IMR-90 (cell line): Measurements from ENCODE around the gene SNRNP25. TPM values are rescaled to one million over a fixed set of nuclear protein-coding genes. Genes with fewer than 3 reads are reported as not detected.

ENCODE experiments used
- ATAC-seq: fragments of 200-7000 bp; cut with Tn5 transposase; 2 replicates; pipeline ENCODE4 v1.9.1; 2020; ENCODE audit warnings: low read depth, mild to moderate bottlenecking, moderate library complexity
- BruUV-seq: library from RNA; stranded (reverse); fragments of 400-500 nt; replicated peaks from 2 replicates; lab custom pipeline; 2021; lab: Mats Ljungman, UMichigan
- CTCF ChIA-PET: fragments of 300-600 bp; formaldehyde crosslinking; extraction: SDS; loops from one replicate; lab custom pipeline; 2021; ENCODE audit warnings: antibody characterized with exemption; lab: Yijun Ruan, JAX
- POLR2A ChIA-PET: fragments of 300-600 bp; sonication (Branson Sonifier 250); formaldehyde crosslinking; loops from one replicate; lab custom pipeline; 2022; ENCODE audit warnings: antibody characterized with exemption; ENCODE audit not compliant: unreplicated experiment; lab: Charles Lee
- DNase-seq: peaks from one replicate; pipeline ENCODE4 v3.0.0; 2013
- H2AFZ ChIP-seq: replicated peaks from 2 replicates; pipeline ENCODE3; 2013; ENCODE audit warnings: low read length, mild to moderate bottlenecking; ENCODE audit not compliant: poor library complexity
- H2AK5ac ChIP-seq: 2 replicates; pipeline ENCODE4 v1.6.1; 2013; ENCODE audit warnings: low read depth, low read length, inconsistent platforms
- H2AK9ac ChIP-seq: replicated peaks from 2 replicates; pipeline ENCODE3; 2013; ENCODE audit warnings: mild to moderate bottlenecking, low read depth, low read length, moderate library complexity; ENCODE audit not compliant: poor library complexity
- H2BK120ac ChIP-seq: 2 replicates; pipeline ENCODE4 v1.6.1; 2013; ENCODE audit warnings: low read depth, low read length, inconsistent platforms
- H2BK15ac ChIP-seq: 3 replicates; pipeline ENCODE4 v1.6.1; 2013; ENCODE audit warnings: low read depth, low read length, inconsistent platforms
- H2BK20ac ChIP-seq: 2 replicates; pipeline ENCODE4 v1.6.1; 2013; ENCODE audit warnings: low read depth, mild to moderate bottlenecking, inconsistent platforms, low read length, moderate library complexity
- H2BK5ac ChIP-seq: 2 replicates; pipeline ENCODE4 v1.6.1; 2013; ENCODE audit warnings: mild to moderate bottlenecking, low read depth, low read length, inconsistent platforms; ENCODE audit not compliant: poor library complexity, severe bottlenecking
- H3K14ac ChIP-seq: replicated peaks from 2 replicates; pipeline ENCODE4 v1.6.1; 2013; ENCODE audit warnings: low read depth, low read length, inconsistent platforms
- H3K18ac ChIP-seq: 2 replicates; pipeline ENCODE4 v1.6.1; 2013; ENCODE audit warnings: low read depth, low read length, control low read depth
- H3K23ac ChIP-seq: 2 replicates; pipeline ENCODE4 v1.6.1; 2013; ENCODE audit warnings: low read depth, low read length, inconsistent platforms
- H3K27ac ChIP-seq: 2 replicates; pipeline ENCODE4 v1.5.1; 2013; ENCODE audit warnings: mild to moderate bottlenecking, control low read depth, low read length; ENCODE audit not compliant: insufficient read depth
- H3K27me3 ChIP-seq: 2 replicates; pipeline ENCODE4 v1.6.1; 2013; ENCODE audit warnings: low read length; ENCODE audit not compliant: control insufficient read depth, insufficient read depth
- H3K36me3 ChIP-seq: 2 replicates; pipeline ENCODE4 v1.6.1; 2013; ENCODE audit warnings: low read length, mixed read lengths; ENCODE audit not compliant: control insufficient read depth, insufficient read depth
- H3K4ac ChIP-seq: 2 replicates; pipeline ENCODE4 v1.6.1; 2013; ENCODE audit warnings: low read depth, low read length, inconsistent platforms
- H3K4me1 ChIP-seq: 2 replicates; pipeline ENCODE4 v1.6.1; 2013; ENCODE audit warnings: low read length, mixed read lengths; ENCODE audit not compliant: control insufficient read depth, insufficient read depth
- H3K4me2 ChIP-seq: 2 replicates; pipeline ENCODE4 v1.6.1; 2013; ENCODE audit warnings: low read depth, mild to moderate bottlenecking, control low read depth, low read length, moderate library complexity
- H3K4me3 ChIP-seq: 2 replicates; pipeline ENCODE4 v1.5.1; 2013; ENCODE audit warnings: low read depth, mild to moderate bottlenecking, control low read depth, low read length, moderate library complexity; ENCODE audit not compliant: insufficient read depth
- H3K56ac ChIP-seq: 2 replicates; pipeline ENCODE4 v1.6.1; 2013; ENCODE audit warnings: low read length, inconsistent platforms; ENCODE audit not compliant: insufficient read depth; ENCODE audit errors: extremely low read depth
- H3K79me1 ChIP-seq, 2 experiments: 2 replicates each; pipeline ENCODE4 v1.6.1; 2013; ENCODE audit warnings: low read length in 2 of 2, inconsistent platforms in 1 of 2, low read depth in 1 of 2
- H3K9ac ChIP-seq: 2 replicates; pipeline ENCODE4 v1.6.1; 2013; ENCODE audit warnings: low read depth, low read length, control low read depth
- H3K9me1 ChIP-seq: 2 replicates; pipeline ENCODE4 v1.6.1; 2013; ENCODE audit warnings: low read length, inconsistent platforms; ENCODE audit not compliant: insufficient read depth
- H3K9me3 ChIP-seq: 2 replicates; pipeline ENCODE4 v1.6.1; 2013; ENCODE audit warnings: low read length; ENCODE audit not compliant: control insufficient read depth, insufficient read depth
- H4K20me1 ChIP-seq: 2 replicates; pipeline ENCODE4 v1.6.1; 2013; ENCODE audit warnings: low read length, inconsistent platforms; ENCODE audit not compliant: insufficient read depth
- H4K5ac ChIP-seq: 2 replicates; pipeline ENCODE4 v1.6.1; 2013; ENCODE audit warnings: mild to moderate bottlenecking, low read depth, low read length, control low read depth
- H4K8ac ChIP-seq, 2 experiments: 2 replicates each; pipeline ENCODE4 v1.6.1; 2013; ENCODE audit warnings: low read depth in 2 of 2, low read length in 2 of 2, control low read depth in 1 of 2, inconsistent platforms in 1 of 2
- H4K91ac ChIP-seq: 2 replicates; pipeline ENCODE4 v1.6.1; 2013; ENCODE audit warnings: low read depth, low read length, inconsistent platforms; ENCODE audit not compliant: insufficient read depth
- BHLHE40 ChIP-seq: fragments of 150-350 bp; IDR thresholded peaks from 2 replicates; pipeline ENCODE4 v1.6.1; 2016; ENCODE audit warnings: mild to moderate bottlenecking, low read depth, low read length
- CEBPB ChIP-seq: IDR thresholded peaks from 2 replicates; pipeline ENCODE4 v1.6.1; 2012; ENCODE audit warnings: low read depth, low read length, improper control_type of control experiment
- CHD1 ChIP-seq: IDR thresholded peaks from 2 replicates; pipeline ENCODE4 v1.6.1; 2012; ENCODE audit warnings: low read depth, low read length, improper control_type of control experiment
- CTCF ChIP-seq: conservative IDR thresholded peaks from 2 replicates; pipeline ENCODE4 v1.5.1; 2012; ENCODE audit warnings: mild to moderate bottlenecking, low read depth, low read length, improper control_type of control experiment
- FOS ChIP-seq: fragments of 150-350 bp; IDR thresholded peaks from 2 replicates; pipeline ENCODE4 v1.6.1; 2016; ENCODE audit warnings: low read depth, low read length
- MAFK ChIP-seq: IDR thresholded peaks from 2 replicates; pipeline ENCODE4 v1.6.1; 2012; ENCODE audit warnings: low read depth, low read length, improper control_type of control experiment
- MAZ ChIP-seq: IDR thresholded peaks from 2 replicates; pipeline ENCODE4 v1.6.1; 2012; ENCODE audit warnings: low read depth, mild to moderate bottlenecking, low read length, improper control_type of control experiment, moderate library complexity, borderline replicate concordance
- MXI1 ChIP-seq: IDR thresholded peaks from 2 replicates; pipeline ENCODE4 v1.6.1; 2012; ENCODE audit warnings: low read depth, mild to moderate bottlenecking, low read length, moderate library complexity, borderline replicate concordance
- NFE2L2 ChIP-seq: fragments of 150-350 bp; IDR thresholded peaks from 2 replicates; pipeline ENCODE4 v1.6.1; 2016; ENCODE audit warnings: low read depth, mild to moderate bottlenecking, low read length
- POLR2A ChIP-seq: IDR thresholded peaks from 2 replicates; pipeline ENCODE4 v1.6.1; 2012; ENCODE audit warnings: mild to moderate bottlenecking, low read depth, low read length
- RAD21 ChIP-seq: IDR thresholded peaks from 2 replicates; pipeline ENCODE4 v1.6.1; 2012; ENCODE audit warnings: low read length, improper control_type of control experiment
- RFX5 ChIP-seq: IDR thresholded peaks from 2 replicates; pipeline ENCODE4 v1.8.0; 2012; ENCODE audit warnings: low read depth, mild to moderate bottlenecking, low read length, moderate library complexity
- SMC3 ChIP-seq: fragments of 150-350 bp; IDR thresholded peaks from 2 replicates; pipeline ENCODE4 v1.6.1; 2016; ENCODE audit warnings: low read depth, mild to moderate bottlenecking, antibody characterized with exemption, low read length, moderate library complexity
- WGBS, 2 experiments: methylation state at CpG; one replicate each; pipeline versions ENCODE4 v1.1.5 to v1.1.7; 2013; ENCODE audit warnings: missing lambda C conversion rate in 2 of 2; ENCODE audit not compliant: insufficient read length in 1 of 2; ENCODE audit errors: extremely low coverage in 2 of 2; 5-methylcytosine and 5-hydroxymethylcytosine counted together
- dilution Hi-C: fragments of 300-500 bp; cut with HindIII; formaldehyde crosslinking; loops from one replicate; pipeline ENCODE4 v1.14.3; 2018; ENCODE audit warnings: low sequenced_read_pairs; ENCODE audit not compliant: unreplicated experiment
- in situ Hi-C: fragments of 300-500 bp; cut with MboI; formaldehyde crosslinking; loops from 3 replicates; pipeline ENCODE4 v1.14.3; 2019; ENCODE audit warnings: low sequenced_read_pairs, inconsistent platforms, mixed read lengths
- intact Hi-C: fragments of 100-400 bp; cut with micrococcal nuclease; formaldehyde crosslinking; loops from 2 replicates; pipeline ENCODE4 v1.10.0; 2022
- polyA plus RNA-seq, 3 experiments: library from polyadenylated mRNA; depleted of rRNA; stranded (reverse); fragments of >200 nt; gene quantifications; 2 replicates each; pipeline ENCODE4 v1.2.3, GENCODE V29; 2012; ENCODE audit warnings: low replicate concordance in 1 of 3
- total RNA-seq: library from RNA; depleted of rRNA; stranded (reverse); fragments of >200 nt; gene quantifications from 2 replicates; pipeline ENCODE4 v1.2.3, GENCODE V29; 2012

The SNRNP25 gene
- total and polyA plus RNA-seq, 2 of the 4 experiments (the other 2 are of a cell fraction) = 67.2 to 88.0 TPM

GRCh38 chr16:33877-34647, 19.6 kb upstream of the SNRNP25 start:
- H2AFZ ChIP-seq = no peak overlapping the region
- H2BK5ac ChIP-seq = no peak overlapping the region
- H4K91ac ChIP-seq = no peak overlapping the region
- ChIA-PET POLR2A (no interaction called here), CTCF (no interaction called here)
- no peak overlapping the region for H2AK5ac ChIP-seq
- ATAC-seq (no peak), DNase-seq (no peak)
- H3K9me1 ChIP-seq = peaks cover 4% of the 10 kb centered on the region
- H3K14ac ChIP-seq = no peak overlapping the region
- H3K23ac ChIP-seq = no peak overlapping the region
- no peak for TF ChIP-seq FOS
- TF ChIP-seq RFX5 = no peak
- no peak for TF ChIP-seq BHLHE40
- TF ChIP-seq MXI1 = no peak
- no peak for TF ChIP-seq CTCF
- no peak for TF ChIP-seq POLR2A
- TF ChIP-seq MAZ = no peak
- no peak for TF ChIP-seq MAFK
- no peak for TF ChIP-seq CEBPB
- no peak for TF ChIP-seq SMC3
- TF ChIP-seq NFE2L2 = no peak
- TF ChIP-seq CHD1 = no peak
- no peak for TF ChIP-seq RAD21
- H3K4me3 ChIP-seq = no peak overlapping the region
- no peak overlapping the region for H4K5ac ChIP-seq
- no peak overlapping the region for H3K4ac ChIP-seq
- H3K4me2 ChIP-seq = no peak overlapping the region
- H3K18ac ChIP-seq = no peak overlapping the region
- H3K79me1 ChIP-seq = no peaks in the 10 kb centered on the region
- WGBS, 2 experiments = 74% methylated on average over 10 of the region's 21 CpGs; no CpG with 5 or more reads in 1 of the 2 experiments
- H3K27ac ChIP-seq = no peak overlapping the region
- H3K9ac ChIP-seq = no peak overlapping the region
- dilution Hi-C loops = no loop called here
- no peak overlapping the region for H2BK20ac ChIP-seq
- no peaks in the 10 kb centered on the region for H3K27me3 ChIP-seq
- no peak overlapping the region for H2BK15ac ChIP-seq
- no peak overlapping the region for H2AK9ac ChIP-seq
- H4K20me1 ChIP-seq = no peaks in the 10 kb centered on the region
- no peak overlapping the region for H4K8ac ChIP-seq
- in situ Hi-C loops = no loop called here
- H3K9me3 ChIP-seq = no peaks in the 10 kb centered on the region
- BruUV-seq = no TSS peak
- H3K36me3 ChIP-seq = no peaks in the 10 kb centered on the region
- intact Hi-C loops = no loop called here
- no peak overlapping the region for H2BK120ac ChIP-seq
- H3K4me1 ChIP-seq = peaks cover 1% of the 10 kb centered on the region; the same call in 1 of the 2 replicates
- H3K56ac ChIP-seq = no peak overlapping the region
